ENCODE results near the gene IKBIP.
A peak's percentile ranks its signal among the peaks of the same experiment; 100 is the strongest.

IKBIP gene

DNA sequence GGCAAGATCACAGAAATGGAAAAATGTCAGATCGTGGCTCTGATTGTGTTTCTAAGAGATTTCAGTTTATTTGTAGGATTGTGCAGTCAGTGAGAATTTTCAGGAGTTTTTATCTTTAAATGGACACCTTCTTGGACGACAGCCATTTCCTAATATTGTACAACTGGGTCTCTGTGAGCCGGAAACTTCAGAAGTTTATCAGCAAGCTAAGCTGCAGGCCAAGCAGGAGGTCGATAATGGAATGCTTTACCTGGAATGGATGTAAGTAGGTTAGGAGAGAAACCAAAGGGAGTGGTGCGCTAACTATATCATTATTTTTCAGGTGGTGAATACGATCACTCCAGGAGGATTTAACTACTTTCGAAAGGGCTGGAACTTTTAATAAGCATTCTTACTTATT, 26.9 kb upstream of the IKBIP start:
- Histone ChIP-seq H3K9ac (ENCODE audit: insufficient read length) (no peak overlapping the region), H3K9me3 (ENCODE audit: low read depth, low read length) (no peaks in the 10 kb centered on the region), H3K4me3 (no peak overlapping the region), H3K36me3 (ENCODE audit: insufficient read depth, low read length) (no peaks in the 10 kb centered on the region), H3K27ac (no peak overlapping the region)
- TF ChIP-seq POLR2AphosphoS5 (IDR thresholded peaks at IDR 0.05; ENCODE audit: borderline replicate concordance, low read depth, low read length) (no peak), EZH2 (IDR thresholded peaks at IDR 0.05) (no peak), FOXP2 (optimal IDR thresholded peaks at IDR 0.05; ENCODE audit: control extremely low read depth, extremely low read length, insufficient read depth) (no peak)
- no peak for DNase-seq (ENCODE audit: low read depth, low spot score)

DNA sequence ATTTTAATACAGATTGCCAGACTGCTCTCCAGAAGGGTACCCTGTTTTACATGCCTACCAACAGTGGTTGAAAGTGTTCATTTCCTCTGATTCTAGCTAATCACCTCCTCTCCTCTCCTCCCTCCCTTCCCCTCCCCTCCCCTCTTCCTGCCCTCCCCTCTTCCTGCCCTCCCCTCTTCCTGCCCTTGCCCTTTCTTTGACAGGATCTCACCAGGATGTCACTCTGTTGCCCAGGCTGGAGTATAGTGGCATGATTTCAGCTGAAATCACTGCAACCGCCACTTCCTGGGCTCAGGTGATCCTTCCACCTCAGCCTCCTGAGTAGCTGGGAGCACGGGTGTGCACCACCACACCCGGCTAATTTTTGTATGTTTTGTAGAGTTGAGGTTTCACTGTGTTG, 25.2 kb upstream of the IKBIP start:
- no peak overlapping the region for H3K4me3 ChIP-seq
- TF ChIP-seq FOXP2 (optimal IDR thresholded peaks at IDR 0.05; ENCODE audit: control extremely low read depth, extremely low read length, insufficient read depth) (no peak), POLR2AphosphoS5 (IDR thresholded peaks at IDR 0.05; ENCODE audit: borderline replicate concordance, low read depth, low read length) (no peak), EZH2 (IDR thresholded peaks at IDR 0.05) (no peak)
- H3K9me3 ChIP-seq (ENCODE audit: low read depth, low read length), result no peaks in the 10 kb centered on the region
- H3K9ac ChIP-seq (ENCODE audit: insufficient read length), result no peak overlapping the region
- DNase-seq (ENCODE audit: low read depth, low spot score), result no peak
- peaks cover 8% of the 10 kb centered on the region for H3K36me3 ChIP-seq (ENCODE audit: insufficient read depth, low read length)
- H3K27ac ChIP-seq, result no peak overlapping the region

DNA sequence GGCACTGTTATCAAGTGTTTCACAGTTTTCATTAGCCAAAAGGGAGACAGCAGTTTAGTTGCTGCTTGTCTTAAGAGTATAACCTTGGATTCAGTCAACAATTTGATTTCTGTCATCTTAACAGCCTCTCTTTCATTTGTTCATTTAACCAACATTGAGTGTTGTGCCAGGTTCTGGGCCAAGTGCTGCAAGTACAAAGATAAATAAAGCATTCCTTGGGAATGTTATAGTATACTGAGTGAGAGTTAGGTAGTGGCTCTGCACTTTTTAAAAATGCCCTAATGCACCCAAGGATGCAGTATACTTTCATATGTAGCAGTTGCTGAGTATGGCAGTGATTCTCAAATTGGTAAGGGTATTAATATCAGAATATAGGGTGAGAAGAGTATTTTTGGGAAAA, 15.9 kb upstream of the IKBIP start:
- Histone ChIP-seq H3K9ac (ENCODE audit: insufficient read length) (no peak overlapping the region), H3K36me3 (ENCODE audit: insufficient read depth, low read length) (peaks cover 13% of the 10 kb centered on the region), H3K4me3 (no peak overlapping the region), H3K27ac (no peak overlapping the region), H3K9me3 (ENCODE audit: low read depth, low read length) (no peaks in the 10 kb centered on the region)
- TF ChIP-seq POLR2AphosphoS5 (IDR thresholded peaks at IDR 0.05; ENCODE audit: borderline replicate concordance, low read depth, low read length) (no peak), EZH2 (IDR thresholded peaks at IDR 0.05) (no peak), FOXP2 (optimal IDR thresholded peaks at IDR 0.05; ENCODE audit: control extremely low read depth, extremely low read length, insufficient read depth) (no peak)
- DNase-seq (ENCODE audit: low read depth, low spot score), result no peak

DNA sequence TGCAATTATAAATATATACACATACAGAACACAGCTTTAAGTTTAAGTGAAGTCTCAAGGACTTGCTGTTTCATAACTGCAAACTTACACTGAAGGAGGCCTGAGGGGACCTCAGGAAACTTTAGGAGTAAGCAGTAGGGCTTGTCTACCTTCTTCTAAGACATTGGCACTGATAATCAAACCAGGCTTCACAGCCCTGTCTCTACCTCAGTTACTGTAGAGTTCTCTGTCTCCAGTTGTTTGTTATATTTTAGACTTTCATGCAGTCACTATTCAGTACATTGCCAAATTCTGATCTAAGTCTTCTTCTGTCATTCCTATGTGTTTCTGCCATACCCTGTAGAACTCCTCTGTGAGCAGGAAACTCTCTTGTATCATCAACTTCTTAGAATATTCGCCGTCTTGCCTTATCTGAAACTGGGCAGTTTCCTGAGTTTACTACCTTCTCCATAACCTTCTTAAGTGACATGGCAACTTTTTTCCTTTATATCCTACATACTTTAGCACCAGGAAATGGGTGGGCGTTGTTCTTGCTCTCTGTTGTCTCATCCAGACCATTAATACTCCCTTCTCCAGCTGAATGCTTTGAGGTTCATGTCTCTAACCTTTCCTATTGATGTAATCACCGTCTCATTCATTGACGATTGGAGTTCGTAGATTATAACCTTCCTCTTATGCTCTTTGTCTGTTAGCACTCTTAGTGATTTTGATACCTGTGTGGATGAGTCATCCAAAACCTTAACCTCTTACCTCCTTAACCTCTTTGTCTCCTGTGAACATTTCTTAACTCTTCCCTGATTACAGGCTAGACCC, 11.9 kb upstream of the IKBIP start:
- Histone ChIP-seq H3K4me3 (no peak overlapping the region), H3K9ac (ENCODE audit: insufficient read length) (no peak overlapping the region), H3K9me3 (ENCODE audit: low read depth, low read length) (no peaks in the 10 kb centered on the region), H3K27ac (no peak overlapping the region), H3K36me3 (ENCODE audit: insufficient read depth, low read length) (peaks cover 6% of the 10 kb centered on the region)
- no peak for DNase-seq (ENCODE audit: low read depth, low spot score)
- TF ChIP-seq POLR2AphosphoS5 (IDR thresholded peaks at IDR 0.05; ENCODE audit: borderline replicate concordance, low read depth, low read length), result no peak
- no peak for TF ChIP-seq FOXP2 (optimal IDR thresholded peaks at IDR 0.05; ENCODE audit: control extremely low read depth, extremely low read length, insufficient read depth)
- no peak for TF ChIP-seq EZH2 (IDR thresholded peaks at IDR 0.05)

DNA sequence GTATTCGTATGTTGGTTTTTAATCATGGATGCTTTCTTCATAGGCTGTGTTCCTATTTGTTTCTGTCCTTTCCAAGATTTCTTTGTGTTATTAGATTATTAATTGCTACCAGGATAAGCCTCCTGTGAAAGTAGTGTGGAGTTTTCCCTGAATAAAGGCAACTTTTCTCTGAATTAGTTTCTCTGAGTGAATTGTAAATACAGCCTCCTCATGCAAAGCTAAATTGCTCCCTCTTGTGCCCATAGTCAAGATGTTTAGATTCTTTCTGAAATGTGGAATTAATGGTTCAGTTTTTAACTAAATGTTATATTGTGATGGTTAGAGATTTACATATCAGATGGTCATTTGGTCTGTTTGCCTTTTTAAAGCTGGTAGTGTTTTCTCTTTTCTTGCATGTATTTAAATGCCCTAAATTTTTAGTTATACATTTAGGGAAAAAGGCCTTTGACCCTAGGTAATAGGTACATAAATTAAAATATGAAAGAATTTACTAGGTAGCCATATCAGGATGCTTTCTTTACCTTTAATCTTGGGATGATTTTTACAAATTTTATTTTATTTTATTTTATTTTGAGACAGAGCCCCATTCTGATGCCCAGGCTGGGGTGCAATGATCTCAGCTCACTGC, 9.4 kb upstream of the IKBIP start:
- TF ChIP-seq EZH2 (IDR thresholded peaks at IDR 0.05), result no peak
- TF ChIP-seq POLR2AphosphoS5 (IDR thresholded peaks at IDR 0.05; ENCODE audit: borderline replicate concordance, low read depth, low read length), result no peak
- TF ChIP-seq FOXP2 (optimal IDR thresholded peaks at IDR 0.05; ENCODE audit: control extremely low read depth, extremely low read length, insufficient read depth), result no peak
- Histone ChIP-seq H3K36me3 (ENCODE audit: insufficient read depth, low read length) (peaks cover 28% of the 10 kb centered on the region), H3K4me3 (no peak overlapping the region), H3K9me3 (ENCODE audit: low read depth, low read length) (no peaks in the 10 kb centered on the region), H3K27ac (no peak overlapping the region; the same call in 1 of the 2 replicates), H3K9ac (ENCODE audit: insufficient read length) (no peak overlapping the region)
- DNase-seq (ENCODE audit: low read depth, low spot score), result peak; percentile 42

DNA sequence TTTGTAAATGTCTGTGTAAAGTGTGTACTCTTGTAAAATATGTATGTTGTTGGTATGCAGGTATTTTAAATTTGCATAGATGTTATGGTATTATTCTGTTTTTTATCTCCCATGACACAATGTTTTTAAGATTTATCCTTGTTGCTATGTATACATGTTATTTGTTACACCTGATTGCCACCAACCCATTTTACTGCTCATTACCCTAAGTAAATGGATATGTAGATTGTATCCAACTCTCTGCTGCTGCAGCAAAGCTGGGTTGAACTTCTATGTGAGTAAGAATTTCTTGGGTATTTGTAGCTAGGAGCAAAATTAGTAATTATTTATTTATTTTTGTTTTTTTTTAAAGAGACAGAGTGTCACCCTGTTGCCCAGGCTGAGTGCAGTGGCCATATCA, 6.7 kb upstream of the IKBIP start:
- TF ChIP-seq FOXP2 (optimal IDR thresholded peaks at IDR 0.05; ENCODE audit: control extremely low read depth, extremely low read length, insufficient read depth) (no peak), POLR2AphosphoS5 (IDR thresholded peaks at IDR 0.05; ENCODE audit: borderline replicate concordance, low read depth, low read length) (no peak), EZH2 (IDR thresholded peaks at IDR 0.05) (no peak)
- H3K36me3 ChIP-seq (ENCODE audit: insufficient read depth, low read length), result peaks cover 29% of the 10 kb centered on the region

DNA sequence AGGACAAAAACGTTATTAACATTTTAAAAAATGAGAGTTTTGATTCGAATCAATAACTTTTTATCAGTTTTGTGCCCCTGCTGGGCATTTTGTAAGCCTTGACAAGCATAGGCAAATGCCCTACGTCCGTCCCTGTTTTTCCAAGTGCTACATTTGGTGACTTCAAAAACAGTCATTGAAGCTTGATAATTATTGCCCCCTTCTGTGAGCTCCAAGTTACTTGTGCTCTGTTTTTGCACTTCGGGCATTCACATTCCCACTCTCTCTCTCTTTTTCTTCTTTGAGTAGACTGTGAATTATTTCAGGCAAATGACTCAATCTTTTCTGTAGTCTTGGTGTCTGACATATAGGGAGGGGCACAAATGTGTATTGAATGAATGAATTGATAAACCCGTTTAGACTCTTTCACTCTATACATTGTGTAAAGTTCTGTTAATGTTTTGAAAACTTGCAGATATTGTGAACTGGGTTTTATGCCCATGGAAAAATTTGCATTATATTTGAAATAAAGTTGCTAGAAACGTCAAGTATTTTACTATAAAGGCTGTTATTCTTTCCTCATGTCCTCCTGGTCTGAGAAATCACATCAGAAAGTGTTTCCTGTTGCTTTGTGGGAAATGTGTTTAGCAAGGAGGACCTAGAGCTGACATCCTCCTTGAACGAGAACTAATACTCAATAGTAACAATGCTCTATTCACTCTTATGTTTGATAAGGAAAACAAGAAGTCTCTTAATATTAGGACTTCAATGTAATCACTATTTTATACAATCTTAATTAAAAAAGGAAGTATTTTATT, 1.9 kb upstream of the IKBIP start:
- H3K9me3 ChIP-seq (ENCODE audit: low read depth, low read length), result no peaks in the 10 kb centered on the region
- H3K27ac ChIP-seq, result no peak overlapping the region
- no peak for TF ChIP-seq EZH2 (IDR thresholded peaks at IDR 0.05)
- TF ChIP-seq POLR2AphosphoS5 (IDR thresholded peaks at IDR 0.05; ENCODE audit: borderline replicate concordance, low read depth, low read length), result no peak
- no peak for TF ChIP-seq FOXP2 (optimal IDR thresholded peaks at IDR 0.05; ENCODE audit: control extremely low read depth, extremely low read length, insufficient read depth)
- peaks cover 29% of the 10 kb centered on the region for H3K36me3 ChIP-seq (ENCODE audit: insufficient read depth, low read length)
- peak overlapping the region; percentile 95 for H3K4me3 ChIP-seq
- no peak for DNase-seq (ENCODE audit: low read depth, low spot score)
- peak overlapping the region; percentile 80 for H3K9ac ChIP-seq (ENCODE audit: insufficient read length)

More for the DNA sequence above, 6.7 kb upstream of the IKBIP start:
- Histone ChIP-seq H3K9me3 (ENCODE audit: low read depth, low read length) (no peaks in the 10 kb centered on the region), H3K9ac (ENCODE audit: insufficient read length) (no peak overlapping the region), H3K27ac (no peak overlapping the region), H3K4me3 (no peak overlapping the region)
- DNase-seq (ENCODE audit: low read depth, low spot score), result no peak

DNA sequence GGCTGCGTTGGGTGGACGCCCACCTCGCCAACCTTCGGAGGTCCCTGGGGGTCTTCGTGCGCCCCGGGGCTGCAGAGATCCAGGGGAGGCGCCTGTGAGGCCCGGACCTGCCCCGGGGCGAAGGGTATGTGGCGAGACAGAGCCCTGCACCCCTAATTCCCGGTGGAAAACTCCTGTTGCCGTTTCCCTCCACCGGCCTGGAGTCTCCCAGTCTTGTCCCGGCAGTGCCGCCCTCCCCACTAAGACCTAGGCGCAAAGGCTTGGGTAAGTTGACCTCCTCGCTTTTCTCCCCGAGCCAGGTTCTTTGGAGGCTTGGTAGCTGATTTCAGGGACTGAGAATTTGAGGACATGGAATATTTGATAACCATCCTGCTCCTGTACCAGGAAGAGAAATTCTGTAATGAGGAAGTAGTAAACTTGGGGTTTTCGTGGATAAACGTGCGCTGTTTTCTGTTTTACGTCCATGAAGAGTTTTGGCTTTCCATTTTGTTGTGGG, 1.0 kb upstream of the IKBIP start:
- Histone ChIP-seq H3K4me3 (peak overlapping the region; percentile 95), H3K27ac (no peak overlapping the region), H3K9me3 (ENCODE audit: low read depth, low read length) (no peaks in the 10 kb centered on the region), H3K36me3 (ENCODE audit: insufficient read depth, low read length) (peaks cover 22% of the 10 kb centered on the region), H3K9ac (ENCODE audit: insufficient read length) (peak overlapping the region; percentile 80)
- TF ChIP-seq EZH2 (IDR thresholded peaks at IDR 0.05) (no peak), POLR2AphosphoS5 (IDR thresholded peaks at IDR 0.05; ENCODE audit: borderline replicate concordance, low read depth, low read length) (no peak), FOXP2 (optimal IDR thresholded peaks at IDR 0.05; ENCODE audit: control extremely low read depth, extremely low read length, insufficient read depth) (no peak)
- no peak for DNase-seq (ENCODE audit: low read depth, low spot score)

Data from SK-N-MC (cell line).